Measurements from ENCODE around the gene TTC24.

GRCh38 chr1:156624814-156625435 is 45.4 kb downstream of the TTC24 start:
- TF ChIP-seq CTCF (IDR thresholded peaks at IDR 0.05) (no peak), ZFX (IDR thresholded peaks at IDR 0.05; ENCODE audit: borderline replicate concordance) (no peak)
